K562 (cell line): ENCODE data around the gene WT1. TPM values are rescaled to one million over a fixed set of nuclear protein-coding genes. Genes with fewer than 3 reads are reported as not detected.

ENCODE experiments used
- EP400 ChIP-seq: fragments of 450-650 bp; IDR thresholded peaks from 2 replicates; pipeline ENCODE4 v1.6.1; 2017; ENCODE audit warnings: antibody characterized with exemption, mild to moderate bottlenecking, moderate library complexity
- L3MBTL2 ChIP-seq: fragments of 450-650 bp; IDR thresholded peaks from 2 replicates; pipeline ENCODE4 v1.6.1; 2016; ENCODE audit warnings: mild to moderate bottlenecking, moderate library complexity
- RCOR1 ChIP-seq, 2 experiments: IDR thresholded peaks; 2 replicates each; pipeline ENCODE4 v1.6.1; 2012; ENCODE audit warnings: low read depth in 2 of 2, low read length in 2 of 2, borderline replicate concordance in 1 of 2, improper control_type of control experiment in 1 of 2
- SP1 ChIP-seq: sonication (generic); formaldehyde crosslinking; IDR thresholded peaks from 2 replicates; pipeline ENCODE4 v1.8.1; 2022; ENCODE audit warnings: mild to moderate bottlenecking, missing genetic modification reagents
- TAF1 ChIP-seq: IDR thresholded peaks from 2 replicates; pipeline ENCODE4 v1.6.1; 2011; ENCODE audit warnings: mild to moderate bottlenecking, low read length, moderate library complexity; ENCODE audit not compliant: insufficient read depth, control insufficient read depth, severe bottlenecking; ENCODE audit errors: extremely low read depth
- TCF3 ChIP-seq: sonication (generic); formaldehyde crosslinking; IDR thresholded peaks from 2 replicates; pipeline ENCODE4 v1.4.0; 2020; ENCODE audit warnings: mild to moderate bottlenecking, missing genetic modification reagents
- YY1 ChIP-seq, 3 experiments: IDR thresholded peaks; 2 replicates each; pipeline ENCODE4 v1.6.1; 2011; ENCODE audit warnings: low read length in 2 of 3, mild to moderate bottlenecking in 2 of 3, moderate library complexity in 2 of 3, borderline replicate concordance in 1 of 3, control low read depth in 1 of 3, low read depth in 1 of 3; ENCODE audit not compliant: insufficient read depth in 3 of 3, insufficient replicate concordance in 2 of 3, control insufficient read depth in 1 of 3, insufficient read length in 1 of 3; ENCODE audit errors: extremely low read depth in 1 of 3
- ZC3H11A ChIP-seq: IDR thresholded peaks from 2 replicates; pipeline ENCODE4 v1.6.1; 2012; ENCODE audit warnings: low read depth, low read length, improper control_type of control experiment
- ZNF23 ChIP-seq: fragments of 250-450 bp; sonication (Bioruptor Pico); IDR thresholded peaks from 2 replicates; pipeline ENCODE4 v1.4.0; 2020; ENCODE audit warnings: mild to moderate bottlenecking
- ZNF586 ChIP-seq: fragments of 450-650 bp; formaldehyde crosslinking; conservative IDR thresholded peaks from 2 replicates; pipeline ENCODE4 v1.4.0; 2020; ENCODE audit warnings: mild to moderate bottlenecking, moderate library complexity
- polyA plus RNA-seq, 8 experiments: library from polyadenylated mRNA; depleted of rRNA in 4 of 8; stranded (reverse) in 5 of 8; unstranded in 3 of 8; fragments of >200 nt; fragmentation: Nextera tagmentation in 2 of 8; fragmentation: Illumina TruSeq in 1 of 8; extraction: Ambion mirVana in 2 of 8; extraction: Trizol in 1 of 8; gene quantifications; 2 replicates each; pipeline versions ENCODE4 v1.2.1 to v1.2.3, GENCODE V29; 2011 to 2014; ENCODE audit warnings: inconsistent platforms in 1 of 8, missing spikeins in 1 of 8
- total RNA-seq, 7 experiments: library from RNA; depleted of rRNA in 6 of 7; stranded (reverse); fragments of >200 nt in 6 of 7; fragmentation: Illumina TruSeq in 2 of 7; extraction: Trizol in 2 of 7; gene quantifications; 2 replicates each; pipeline versions ENCODE4 v1.2.1 to v1.2.3, GENCODE V29; 2011 to 2021; ENCODE audit warnings: low replicate concordance in 1 of 7
- TF ChIP-seq, protein P1 (sequence below), 2 experiments: fragments of 450-650 bp in 1 of 2; sonication (generic) in 1 of 2; formaldehyde crosslinking in 1 of 2; IDR thresholded peaks; 2 replicates each; pipeline versions ENCODE4 v1.7.1 to v1.9.0; 2016 to 2022; ENCODE audit warnings: inconsistent platforms in 1 of 2, mild to moderate bottlenecking in 1 of 2, missing genetic modification reagents in 1 of 2
- TF ChIP-seq, protein P2 (sequence below): sonication (generic); formaldehyde crosslinking; IDR thresholded peaks from 2 replicates; pipeline ENCODE4 v1.8.0; 2022; ENCODE audit warnings: mild to moderate bottlenecking, missing genetic modification reagents

WT1 gene
- total and polyA plus RNA-seq, 9 of the 15 experiments (the other 6 are each of a cell fraction or from before 2014, with no cell fraction given) = 7.1 to 33.8 (median 19.4) TPM

- TF ChIP-seq, protein P1, sequence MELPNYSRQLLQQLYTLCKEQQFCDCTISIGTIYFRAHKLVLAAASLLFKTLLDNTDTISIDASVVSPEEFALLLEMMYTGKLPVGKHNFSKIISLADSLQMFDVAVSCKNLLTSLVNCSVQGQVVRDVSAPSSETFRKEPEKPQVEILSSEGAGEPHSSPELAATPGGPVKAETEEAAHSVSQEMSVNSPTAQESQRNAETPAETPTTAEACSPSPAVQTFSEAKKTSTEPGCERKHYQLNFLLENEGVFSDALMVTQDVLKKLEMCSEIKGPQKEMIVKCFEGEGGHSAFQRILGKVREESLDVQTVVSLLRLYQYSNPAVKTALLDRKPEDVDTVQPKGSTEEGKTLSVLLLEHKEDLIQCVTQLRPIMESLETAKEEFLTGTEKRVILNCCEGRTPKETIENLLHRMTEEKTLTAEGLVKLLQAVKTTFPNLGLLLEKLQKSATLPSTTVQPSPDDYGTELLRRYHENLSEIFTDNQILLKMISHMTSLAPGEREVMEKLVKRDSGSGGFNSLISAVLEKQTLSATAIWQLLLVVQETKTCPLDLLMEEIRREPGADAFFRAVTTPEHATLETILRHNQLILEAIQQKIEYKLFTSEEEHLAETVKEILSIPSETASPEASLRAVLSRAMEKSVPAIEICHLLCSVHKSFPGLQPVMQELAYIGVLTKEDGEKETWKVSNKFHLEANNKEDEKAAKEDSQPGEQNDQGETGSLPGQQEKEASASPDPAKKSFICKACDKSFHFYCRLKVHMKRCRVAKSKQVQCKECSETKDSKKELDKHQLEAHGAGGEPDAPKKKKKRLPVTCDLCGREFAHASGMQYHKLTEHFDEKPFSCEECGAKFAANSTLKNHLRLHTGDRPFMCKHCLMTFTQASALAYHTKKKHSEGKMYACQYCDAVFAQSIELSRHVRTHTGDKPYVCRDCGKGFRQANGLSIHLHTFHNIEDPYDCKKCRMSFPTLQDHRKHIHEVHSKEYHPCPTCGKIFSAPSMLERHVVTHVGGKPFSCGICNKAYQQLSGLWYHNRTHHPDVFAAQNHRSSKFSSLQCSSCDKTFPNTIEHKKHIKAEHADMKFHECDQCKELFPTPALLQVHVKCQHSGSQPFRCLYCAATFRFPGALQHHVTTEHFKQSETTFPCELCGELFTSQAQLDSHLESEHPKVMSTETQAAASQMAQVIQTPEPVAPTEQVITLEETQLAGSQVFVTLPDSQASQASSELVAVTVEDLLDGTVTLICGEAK (IDR thresholded peaks at IDR 0.05) = peak; percentile 39; the same call in 1 of the 2 replicates
- TF ChIP-seq, protein P1 (CRISPR knock-in tag; IDR thresholded peaks at IDR 0.05) = no peak
- TF ChIP-seq, protein P2, sequence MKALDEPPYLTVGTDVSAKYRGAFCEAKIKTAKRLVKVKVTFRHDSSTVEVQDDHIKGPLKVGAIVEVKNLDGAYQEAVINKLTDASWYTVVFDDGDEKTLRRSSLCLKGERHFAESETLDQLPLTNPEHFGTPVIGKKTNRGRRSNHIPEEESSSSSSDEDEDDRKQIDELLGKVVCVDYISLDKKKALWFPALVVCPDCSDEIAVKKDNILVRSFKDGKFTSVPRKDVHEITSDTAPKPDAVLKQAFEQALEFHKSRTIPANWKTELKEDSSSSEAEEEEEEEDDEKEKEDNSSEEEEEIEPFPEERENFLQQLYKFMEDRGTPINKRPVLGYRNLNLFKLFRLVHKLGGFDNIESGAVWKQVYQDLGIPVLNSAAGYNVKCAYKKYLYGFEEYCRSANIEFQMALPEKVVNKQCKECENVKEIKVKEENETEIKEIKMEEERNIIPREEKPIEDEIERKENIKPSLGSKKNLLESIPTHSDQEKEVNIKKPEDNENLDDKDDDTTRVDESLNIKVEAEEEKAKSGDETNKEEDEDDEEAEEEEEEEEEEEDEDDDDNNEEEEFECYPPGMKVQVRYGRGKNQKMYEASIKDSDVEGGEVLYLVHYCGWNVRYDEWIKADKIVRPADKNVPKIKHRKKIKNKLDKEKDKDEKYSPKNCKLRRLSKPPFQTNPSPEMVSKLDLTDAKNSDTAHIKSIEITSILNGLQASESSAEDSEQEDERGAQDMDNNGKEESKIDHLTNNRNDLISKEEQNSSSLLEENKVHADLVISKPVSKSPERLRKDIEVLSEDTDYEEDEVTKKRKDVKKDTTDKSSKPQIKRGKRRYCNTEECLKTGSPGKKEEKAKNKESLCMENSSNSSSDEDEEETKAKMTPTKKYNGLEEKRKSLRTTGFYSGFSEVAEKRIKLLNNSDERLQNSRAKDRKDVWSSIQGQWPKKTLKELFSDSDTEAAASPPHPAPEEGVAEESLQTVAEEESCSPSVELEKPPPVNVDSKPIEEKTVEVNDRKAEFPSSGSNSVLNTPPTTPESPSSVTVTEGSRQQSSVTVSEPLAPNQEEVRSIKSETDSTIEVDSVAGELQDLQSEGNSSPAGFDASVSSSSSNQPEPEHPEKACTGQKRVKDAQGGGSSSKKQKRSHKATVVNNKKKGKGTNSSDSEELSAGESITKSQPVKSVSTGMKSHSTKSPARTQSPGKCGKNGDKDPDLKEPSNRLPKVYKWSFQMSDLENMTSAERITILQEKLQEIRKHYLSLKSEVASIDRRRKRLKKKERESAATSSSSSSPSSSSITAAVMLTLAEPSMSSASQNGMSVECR (CRISPR knock-in tag) = peak; percentile 81
- TF ChIP-seq EP400 (peak; percentile 83), L3MBTL2 (peak; percentile 93), ZC3H11A (no peak), ZNF586 (CRISPR knock-in tag) (no peak), TCF3 (CRISPR knock-in tag) (peak; percentile 41), YY1 (IDR thresholded peaks at IDR 0.05; ENCODE audit: borderline replicate concordance in 1 of 3, control insufficient read depth in 1 of 3, extremely low read depth in 1 of 3, insufficient read depth in 3 of 3, insufficient read length in 1 of 3, insufficient replicate concordance in 2 of 3, low read depth in 1 of 3, low read length in 2 of 3) (peak in 1 of 3 experiments; percentile 81), SP1 (CRISPR knock-in tag) (peak; percentile 53), TAF1 (peak; percentile 80), RCOR1 (IDR thresholded peaks at IDR 0.05; ENCODE audit: borderline replicate concordance in 1 of 2, low read depth in 2 of 2, low read length in 2 of 2) (peak in 1 of 2 experiments; percentile 6; a peak in 1 of 4 replicates), ZNF23 (no peak)
Measured at GRCh38 chr11:32435511-32435941, at the start of gene WT1 (continued).
